Natural killer cell (primary cell): Measurements from ENCODE around the gene RFNG. TPM values are rescaled to one million over a fixed set of nuclear protein-coding genes. Genes with fewer than 3 reads are reported as not detected.

Experiments used
- ATAC-seq, 3 donors: fragments of 150-1000 bp in 2 of 3; fragments of 200-7000 bp in 1 of 3; cut with Tn5 transposase; 1 replicate in 1 of 3; 2 replicates in 2 of 3; pipeline ENCODE4 v1.10.0; 2021; ENCODE audit warnings: mild to moderate bottlenecking in 2 of 3, moderate library complexity in 2 of 3
- DNase-seq, 2 donors: peaks; one replicate each; pipeline versions ENCODE4 v3.0.0 to v3.0.0-alpha.2; 2013 to 2021; ENCODE audit warnings: mixed read lengths in 1 of 2
- H3K27ac ChIP-seq: one replicate; pipeline ENCODE4 v1.5.1; 2013; ENCODE audit warnings: mild to moderate bottlenecking, low read length
- H3K27me3 ChIP-seq: one replicate; pipeline ENCODE4 v1.6.1; 2013; ENCODE audit warnings: low read length; ENCODE audit not compliant: control insufficient read depth, insufficient read depth
- H3K36me3 ChIP-seq: one replicate; pipeline ENCODE4 v1.6.1; 2013; ENCODE audit warnings: low read length; ENCODE audit not compliant: control insufficient read depth, insufficient read depth
- H3K4me1 ChIP-seq: one replicate; pipeline ENCODE4 v1.6.1; 2013; ENCODE audit warnings: low read length; ENCODE audit not compliant: control insufficient read depth, insufficient read depth
- H3K4me3 ChIP-seq: one replicate; pipeline ENCODE4 v1.5.1; 2013; ENCODE audit warnings: low read length
- H3K9me3 ChIP-seq: one replicate; pipeline ENCODE4 v1.6.1; 2013; ENCODE audit warnings: low read length; ENCODE audit not compliant: control insufficient read depth, insufficient read depth
- H3K27ac Mint-ChIP-seq, 2 donors: one replicate each; pipeline ENCODE4 v1.8.0; 2022; ENCODE audit warnings: mild to moderate bottlenecking in 2 of 2, mixed read lengths in 2 of 2, moderate library complexity in 1 of 2
- H3K27me3 Mint-ChIP-seq, 2 donors: one replicate each; pipeline ENCODE4 v1.8.0; 2022; ENCODE audit warnings: low read depth in 2 of 2, mixed read lengths in 2 of 2
- H3K36me3 Mint-ChIP-seq: one replicate; pipeline ENCODE4 v1.8.0; 2022; ENCODE audit warnings: mixed read lengths
- H3K4me1 Mint-ChIP-seq, 2 donors: one replicate each; pipeline ENCODE4 v1.8.0; 2022; ENCODE audit warnings: mixed read lengths in 2 of 2
- H3K4me3 Mint-ChIP-seq: one replicate; pipeline ENCODE4 v1.8.0; 2022; ENCODE audit warnings: mild to moderate bottlenecking, moderate library complexity, mixed read lengths
- H3K9me3 Mint-ChIP-seq, 2 donors: one replicate each; pipeline ENCODE4 v1.8.0; 2022; ENCODE audit warnings: mixed read lengths in 2 of 2
- whole genome bisulfite sequencing: methylation state at CpG from one replicate; pipeline ENCODE4 v1.1.7; 2013; ENCODE audit warnings: missing lambda C conversion rate; ENCODE audit not compliant: insufficient coverage; 5-methylcytosine and 5-hydroxymethylcytosine counted together
- intact Hi-C: fragments of 100-400 bp; cut with micrococcal nuclease; formaldehyde crosslinking; loops from one replicate; pipeline ENCODE4 v1.14.2; 2022
- total RNA-seq, 4 donors: library from RNA; stranded (reverse); fragments of 120-200 nt in 1 of 4; gene quantifications; one replicate each; pipeline versions ENCODE4 v1.2.3 to v1.2.4, GENCODE V29; 2013 to 2022
- TF ChIP-seq, protein P1 (sequence below): fragments of 200-600 bp; IDR thresholded peaks from one replicate; pipeline ENCODE4 v1.8.0; 2022; ENCODE audit warnings: antibody characterized with exemption

RFNG gene
- total RNA-seq, 3 donors from 2014 or later (not counting 1 experiment from before 2014, with no cell fraction given), result 22.7 to 26.7 (median 23.2) TPM

DNA sequence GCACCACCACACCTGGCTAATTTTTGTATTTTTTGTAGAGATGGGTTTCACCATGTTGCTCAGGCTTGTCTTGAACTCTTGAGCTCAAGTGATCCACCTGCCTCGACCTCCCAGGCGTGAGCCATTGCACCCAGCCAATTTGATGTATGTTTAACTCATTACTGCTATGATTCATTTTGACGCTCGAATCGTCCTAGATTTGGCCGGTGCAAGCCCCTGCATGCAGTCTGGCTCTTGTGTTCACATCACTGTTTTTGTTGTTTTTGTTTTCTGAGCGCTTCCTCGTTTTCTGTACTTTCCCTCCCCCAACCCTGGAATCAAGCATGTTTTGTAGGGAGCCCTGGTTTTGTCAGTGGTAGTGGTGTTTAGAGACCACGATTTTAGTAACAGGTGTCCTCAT is 21.8 kb upstream of the RFNG start:
- intact Hi-C loops, result no loop called here
- Mint-ChIP-seq H3K9me3 (no peaks in the 10 kb centered on the region), H3K4me1 (no peaks in the 10 kb centered on the region), H3K27ac (no peak overlapping the region), H3K27me3 (no peaks in the 10 kb centered on the region), H3K4me3 (no peak overlapping the region), H3K36me3 (no peaks in the 10 kb centered on the region)
- Histone ChIP-seq H3K4me3 (no peak overlapping the region), H3K27ac (no peak overlapping the region), H3K4me1 (no peaks in the 10 kb centered on the region), H3K27me3 (no peaks in the 10 kb centered on the region), H3K36me3 (no peaks in the 10 kb centered on the region), H3K9me3 (no peaks in the 10 kb centered on the region)
- TF ChIP-seq, protein P1, sequence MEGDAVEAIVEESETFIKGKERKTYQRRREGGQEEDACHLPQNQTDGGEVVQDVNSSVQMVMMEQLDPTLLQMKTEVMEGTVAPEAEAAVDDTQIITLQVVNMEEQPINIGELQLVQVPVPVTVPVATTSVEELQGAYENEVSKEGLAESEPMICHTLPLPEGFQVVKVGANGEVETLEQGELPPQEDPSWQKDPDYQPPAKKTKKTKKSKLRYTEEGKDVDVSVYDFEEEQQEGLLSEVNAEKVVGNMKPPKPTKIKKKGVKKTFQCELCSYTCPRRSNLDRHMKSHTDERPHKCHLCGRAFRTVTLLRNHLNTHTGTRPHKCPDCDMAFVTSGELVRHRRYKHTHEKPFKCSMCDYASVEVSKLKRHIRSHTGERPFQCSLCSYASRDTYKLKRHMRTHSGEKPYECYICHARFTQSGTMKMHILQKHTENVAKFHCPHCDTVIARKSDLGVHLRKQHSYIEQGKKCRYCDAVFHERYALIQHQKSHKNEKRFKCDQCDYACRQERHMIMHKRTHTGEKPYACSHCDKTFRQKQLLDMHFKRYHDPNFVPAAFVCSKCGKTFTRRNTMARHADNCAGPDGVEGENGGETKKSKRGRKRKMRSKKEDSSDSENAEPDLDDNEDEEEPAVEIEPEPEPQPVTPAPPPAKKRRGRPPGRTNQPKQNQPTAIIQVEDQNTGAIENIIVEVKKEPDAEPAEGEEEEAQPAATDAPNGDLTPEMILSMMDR, result no peak
- WGBS, result 93% methylated on average over 7 of the region's 9 CpGs
- ATAC-seq, result no peak
- DNase-seq, result no peak

DNA sequence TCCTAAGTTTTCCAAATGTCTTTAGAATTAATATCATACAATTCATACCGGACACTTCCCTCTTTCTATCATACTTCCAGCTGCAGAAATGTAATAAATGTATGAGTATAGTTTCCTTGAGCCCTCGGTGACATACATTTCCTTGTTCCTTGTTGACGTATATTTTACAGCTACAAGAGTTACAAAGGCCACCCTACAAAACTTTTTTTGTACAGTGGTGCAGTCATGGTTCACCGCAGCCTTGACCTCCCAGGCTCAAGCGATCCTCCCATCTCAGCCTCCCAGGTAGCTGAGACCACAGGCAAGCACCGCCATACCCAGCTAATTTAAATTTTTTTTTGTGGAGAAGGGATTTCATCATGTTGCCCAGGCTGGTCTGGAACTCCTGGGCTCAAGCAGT is 21.2 kb upstream of the RFNG start:
- Mint-ChIP-seq H3K36me3 (no peaks in the 10 kb centered on the region), H3K4me1 (no peaks in the 10 kb centered on the region), H3K9me3 (no peaks in the 10 kb centered on the region), H3K27ac (no peak overlapping the region), H3K27me3 (no peaks in the 10 kb centered on the region), H3K4me3 (no peak overlapping the region)
- no peaks in the 10 kb centered on the region for H3K36me3 ChIP-seq
- no peak for ATAC-seq
- H3K27ac ChIP-seq, result no peak overlapping the region
- H3K4me3 ChIP-seq, result no peak overlapping the region
- 91% methylated on average over 5 of the region's 6 CpGs for WGBS
- no peaks in the 10 kb centered on the region for H3K4me1 ChIP-seq
- DNase-seq, result no peak
- intact Hi-C loops, result no loop called here
- TF ChIP-seq, protein P1, result no peak
- H3K9me3 ChIP-seq, result no peaks in the 10 kb centered on the region
- no peaks in the 10 kb centered on the region for H3K27me3 ChIP-seq

DNA sequence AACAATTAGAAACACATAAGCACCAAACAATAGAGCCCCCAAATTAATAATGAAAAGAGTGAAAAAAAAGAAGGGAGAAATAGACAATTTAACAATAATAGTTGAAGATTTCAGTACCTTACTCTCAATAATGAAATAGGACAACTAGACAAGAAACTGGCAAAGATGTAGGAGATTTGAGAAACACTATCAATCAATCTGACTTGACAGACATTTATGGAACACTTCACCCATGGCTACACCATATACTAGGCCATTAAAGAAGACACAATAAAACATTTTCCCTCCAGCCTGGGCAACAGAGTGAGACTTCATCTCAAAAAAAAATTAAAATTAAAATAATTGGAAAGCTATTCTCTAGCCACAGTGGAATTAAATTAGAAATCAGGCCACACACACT is 19.0 kb upstream of the RFNG start:
- Histone ChIP-seq H3K36me3 (no peaks in the 10 kb centered on the region), H3K4me1 (peaks cover 10% of the 10 kb centered on the region), H3K27me3 (no peaks in the 10 kb centered on the region), H3K4me3 (no peak overlapping the region), H3K27ac (no peak overlapping the region), H3K9me3 (no peaks in the 10 kb centered on the region)
- ATAC-seq (no peak), DNase-seq (no peak)
- intact Hi-C loops, result no loop called here
- Mint-ChIP-seq H3K36me3 (no peaks in the 10 kb centered on the region), H3K4me1 (peaks cover 4 to 7% of the 10 kb centered on the region in 2 donors), H3K27me3 (no peaks in the 10 kb centered on the region), H3K27ac (no peak overlapping the region), H3K4me3 (no peak overlapping the region), H3K9me3 (no peaks in the 10 kb centered on the region)
- TF ChIP-seq, protein P1, result no peak

DNA sequence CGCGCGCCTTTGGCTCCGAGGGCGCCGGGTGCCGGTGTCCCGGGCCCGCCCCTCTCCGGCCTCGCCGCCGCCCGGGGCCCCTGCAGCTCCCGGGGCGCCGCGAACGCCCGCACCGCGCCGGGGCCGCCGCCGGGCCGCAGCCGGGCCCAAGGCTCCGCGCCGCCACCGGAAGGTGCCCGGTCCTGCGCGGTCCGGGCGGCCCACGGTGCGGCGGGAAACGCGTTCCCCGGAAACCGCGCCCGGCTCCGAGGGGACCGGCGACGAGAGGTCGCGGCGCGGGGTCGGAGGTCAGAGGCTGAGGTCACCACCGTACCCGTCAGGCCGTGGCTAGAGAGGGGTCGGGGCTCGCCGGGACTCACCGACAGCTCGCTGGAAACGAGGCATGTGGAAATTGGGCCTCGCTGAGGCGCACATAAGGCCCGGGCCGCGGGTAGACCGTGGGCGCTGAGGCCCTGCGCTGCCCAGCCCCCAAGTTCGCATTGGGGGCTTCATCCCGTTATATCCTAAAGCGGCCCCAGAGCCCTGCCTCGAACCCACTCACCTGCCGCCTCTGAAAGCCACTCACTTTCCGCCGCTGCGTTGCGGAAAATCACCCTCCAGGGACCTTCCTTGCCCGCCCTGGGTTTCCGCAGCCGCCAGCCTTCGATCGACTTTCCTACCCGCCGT is 14.2 kb upstream of the RFNG start, which contains the start of gene DUS1L:
Gene DUS1L, minus strand, starts transcription at position 167 of the 666 bp plus-strand sequence. CDS start 745 bp downstream, outside the sequence.
- peak within 1 kb of the TSS; percentile 86 for H3K4me3 Mint-ChIP-seq
- Histone ChIP-seq H3K36me3 (peaks cover 12% of the 10 kb centered on the region), H3K4me1 (peaks cover 30% of the 10 kb centered on the region), H3K27me3 (no peaks in the 10 kb centered on the region), H3K27ac (peak within 1 kb of the TSS; percentile 91), H3K9me3 (no peaks in the 10 kb centered on the region), H3K4me3 (peak within 1 kb of the TSS; percentile 71)
- H3K9me3 Mint-ChIP-seq, result no peaks in the 10 kb centered on the region
- H3K4me1 Mint-ChIP-seq, result peaks cover 4 to 13% of the 10 kb centered on the region in 2 donors
- peak within 1 kb of the TSS; percentile 77 to 80 for H3K27ac Mint-ChIP-seq
- intact Hi-C loops, result no loop called here
- H3K36me3 Mint-ChIP-seq, result no peaks in the 10 kb centered on the region
- DNase-seq, result peak; percentile 74 to 87
- ATAC-seq, result peak; percentile 91 to 94 (median 91)
- TF ChIP-seq, protein P1, result no peak
- H3K27me3 Mint-ChIP-seq, result no peaks in the 10 kb centered on the region
- 10% methylated on average over 88 of the region's 88 CpGs for WGBS
